PC-9 (cell line): ENCODE results near the gene CALCOCO2. TPM values are rescaled to one million over a fixed set of nuclear protein-coding genes. Genes with fewer than 3 reads are reported as not detected.

Experiments used
- BruUV-seq: library from RNA; stranded (reverse); fragments of 400-500 nt; replicated peaks from 2 replicates; lab custom pipeline; 2021; lab: Mats Ljungman, UMichigan
- CTCF ChIA-PET: fragments of 300-600 bp; sonication (Branson Sonifier 250); formaldehyde crosslinking; loops from one replicate; lab custom pipeline; 2022; ENCODE audit warnings: antibody characterized with exemption; lab: Charles Lee
- POLR2A ChIA-PET: fragments of 300-600 bp; sonication (Branson Sonifier 250); formaldehyde crosslinking; loops from one replicate; lab custom pipeline; 2022; ENCODE audit warnings: antibody characterized with exemption; ENCODE audit not compliant: unreplicated experiment; lab: Charles Lee
- DNase-seq, 2 experiments: peaks; one replicate each; pipeline versions ENCODE4 v3.0.0 to v3.0.0-alpha.2; 2015 to 2022; ENCODE audit warnings: mixed read lengths in 1 of 2
- H2AFZ ChIP-seq: fragments of 200-600 bp; sonication (generic); 2 replicates; pipeline ENCODE4 v1.8.1; 2017; ENCODE audit warnings: antibody characterized with exemption
- H3F3A ChIP-seq: fragments of 200-600 bp; sonication (generic); 2 replicates; pipeline ENCODE4 v1.8.1; 2017; ENCODE audit warnings: antibody characterized with exemption, mild to moderate bottlenecking, low read depth; ENCODE audit not compliant: insufficient read depth
- H3K27ac ChIP-seq: fragments of 200-600 bp; sonication (generic); 2 replicates; pipeline ENCODE4 v1.6.1; 2016; ENCODE audit warnings: mixed run types
- H3K27me3 ChIP-seq: fragments of 200-600 bp; sonication (generic); 2 replicates; pipeline ENCODE4 v1.6.1; 2016; ENCODE audit warnings: low read depth, mixed run types; ENCODE audit not compliant: insufficient read depth
- H3K36me3 ChIP-seq: fragments of 200-600 bp; sonication (generic); 2 replicates; pipeline ENCODE4 v1.6.1; 2016; ENCODE audit warnings: low read depth, mixed run types
- H3K4me1 ChIP-seq: fragments of 200-600 bp; sonication (generic); replicated peaks from 2 replicates; pipeline ENCODE4 v1.6.1; 2016; ENCODE audit warnings: mixed run types; ENCODE audit not compliant: insufficient read depth
- H3K4me2 ChIP-seq: fragments of 200-600 bp; sonication (generic); 2 replicates; pipeline ENCODE4 v1.6.1; 2017; ENCODE audit warnings: mixed run types
- H3K4me3 ChIP-seq: fragments of 200-600 bp; sonication (generic); 2 replicates; pipeline ENCODE4 v1.6.1; 2016; ENCODE audit warnings: mixed run types
- H3K79me2 ChIP-seq: fragments of 200-600 bp; sonication (generic); 2 replicates; pipeline ENCODE4 v1.6.1; 2017; ENCODE audit warnings: low read depth, mixed run types
- H3K9me2 ChIP-seq: fragments of 200-600 bp; sonication (generic); 2 replicates; pipeline ENCODE4 v1.8.1; 2017; ENCODE audit warnings: mild to moderate bottlenecking; ENCODE audit not compliant: insufficient read depth
- H3K9me3 ChIP-seq: fragments of 200-600 bp; sonication (generic); 2 replicates; pipeline ENCODE4 v1.8.1; 2016; ENCODE audit warnings: low read depth; ENCODE audit not compliant: insufficient read depth
- H4K20me1 ChIP-seq: fragments of 200-600 bp; sonication (generic); 2 replicates; pipeline ENCODE4 v1.8.1; 2017; ENCODE audit not compliant: insufficient read depth
- EZH2 ChIP-seq: fragments of 200-600 bp; sonication (generic); IDR thresholded peaks from 2 replicates; pipeline ENCODE4 v1.8.0; 2017; ENCODE audit warnings: antibody characterized with exemption, low read depth
- intact Hi-C: fragments of 100-400 bp; cut with micrococcal nuclease; formaldehyde crosslinking; loops from one replicate; pipeline ENCODE4 v1.10.0; 2022; ENCODE audit not compliant: unreplicated experiment
- total RNA-seq: library from RNA; stranded (reverse); gene quantifications from 2 replicates; pipeline ENCODE4 v1.2.3, GENCODE V29; 2021
- TF ChIP-seq, protein P1 (sequence below): fragments of 200-600 bp; sonication (generic); conservative IDR thresholded peaks from 2 replicates; pipeline ENCODE4 v1.6.1; 2017; ENCODE audit warnings: mixed run types, antibody characterized with exemption, mild to moderate bottlenecking, moderate library complexity

CALCOCO2 gene
- total RNA-seq, 1 experiment from 2014 or later: 95.9 TPM

DNA sequence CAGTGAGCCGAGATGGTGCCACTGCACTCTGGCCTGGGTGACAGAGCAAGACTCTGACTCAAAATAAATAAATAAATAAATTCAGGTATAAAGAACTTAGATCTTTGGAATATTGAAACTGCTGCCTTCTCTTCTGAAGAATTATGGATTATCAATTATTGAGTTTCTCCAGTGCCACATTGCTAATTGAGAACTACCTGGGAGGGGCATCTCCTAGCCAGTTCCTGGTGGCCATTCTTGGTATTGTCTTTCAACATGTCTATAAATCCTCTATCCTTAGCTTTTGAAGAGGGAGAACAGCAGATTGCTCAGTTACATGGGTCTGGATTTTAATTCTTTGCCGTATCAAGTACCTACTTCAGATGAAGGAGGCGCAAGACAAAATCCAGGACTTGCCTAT lies 29.2 kb downstream of the CALCOCO2 start:
- Histone ChIP-seq H3K36me3 (no peaks in the 10 kb centered on the region), H3K4me1 (no peaks in the 10 kb centered on the region), H3K9me2 (no peaks in the 10 kb centered on the region), H3F3A (no peaks in the 10 kb centered on the region), H4K20me1 (no peaks in the 10 kb centered on the region), H3K27ac (no peak overlapping the region), H3K9me3 (no peaks in the 10 kb centered on the region), H2AFZ (no peak overlapping the region), H3K4me2 (no peak overlapping the region), H3K4me3 (no peak overlapping the region), H3K27me3 (no peaks in the 10 kb centered on the region), H3K79me2 (no peaks in the 10 kb centered on the region)
- no TSS peak for BruUV-seq
- no peak for DNase-seq
- TF ChIP-seq, protein P1, sequence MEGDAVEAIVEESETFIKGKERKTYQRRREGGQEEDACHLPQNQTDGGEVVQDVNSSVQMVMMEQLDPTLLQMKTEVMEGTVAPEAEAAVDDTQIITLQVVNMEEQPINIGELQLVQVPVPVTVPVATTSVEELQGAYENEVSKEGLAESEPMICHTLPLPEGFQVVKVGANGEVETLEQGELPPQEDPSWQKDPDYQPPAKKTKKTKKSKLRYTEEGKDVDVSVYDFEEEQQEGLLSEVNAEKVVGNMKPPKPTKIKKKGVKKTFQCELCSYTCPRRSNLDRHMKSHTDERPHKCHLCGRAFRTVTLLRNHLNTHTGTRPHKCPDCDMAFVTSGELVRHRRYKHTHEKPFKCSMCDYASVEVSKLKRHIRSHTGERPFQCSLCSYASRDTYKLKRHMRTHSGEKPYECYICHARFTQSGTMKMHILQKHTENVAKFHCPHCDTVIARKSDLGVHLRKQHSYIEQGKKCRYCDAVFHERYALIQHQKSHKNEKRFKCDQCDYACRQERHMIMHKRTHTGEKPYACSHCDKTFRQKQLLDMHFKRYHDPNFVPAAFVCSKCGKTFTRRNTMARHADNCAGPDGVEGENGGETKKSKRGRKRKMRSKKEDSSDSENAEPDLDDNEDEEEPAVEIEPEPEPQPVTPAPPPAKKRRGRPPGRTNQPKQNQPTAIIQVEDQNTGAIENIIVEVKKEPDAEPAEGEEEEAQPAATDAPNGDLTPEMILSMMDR: 0 out of 2 replicates have a peak, but pooled peaks have one; percentile 35
- no peak for TF ChIP-seq EZH2
- intact Hi-C loops: no loop called here
- ChIA-PET POLR2A (no interaction called here), CTCF (interaction anchor here (0.6 kb wide), 1 partner anchor 40 kb away, joined by 3 read pairs; no protein-coding TSS in a partner anchor)

DNA sequence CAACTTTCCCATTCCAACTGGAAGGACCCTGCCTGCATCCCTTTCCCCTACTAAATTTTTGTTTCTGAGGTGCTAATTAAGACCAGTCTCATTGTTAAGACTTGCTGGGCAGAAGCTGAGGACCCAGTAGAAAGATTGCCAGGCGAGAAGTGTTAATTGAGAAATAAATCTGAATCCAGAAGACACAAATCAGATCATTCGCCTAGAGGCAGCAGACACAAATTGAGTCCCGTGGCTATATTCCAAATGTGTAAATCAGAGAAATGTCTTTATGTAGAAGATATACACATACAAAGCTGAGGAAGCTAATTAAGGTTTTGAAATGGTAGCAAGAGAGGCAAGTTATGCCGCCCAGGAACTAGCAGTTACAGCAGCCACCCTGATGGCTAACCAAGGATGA lies 29.6 kb downstream of the CALCOCO2 start:
- BruUV-seq: no TSS peak
- no peak overlapping the region for H3K4me2 ChIP-seq
- ChIA-PET CTCF (interaction anchor here (0.6 kb wide), 1 partner anchor 40 kb away, joined by 3 read pairs; no protein-coding TSS in a partner anchor), POLR2A (no interaction called here)
- H3K79me2 ChIP-seq: no peaks in the 10 kb centered on the region
- no peaks in the 10 kb centered on the region for H3F3A ChIP-seq
- no peaks in the 10 kb centered on the region for H3K27me3 ChIP-seq
- H3K9me3 ChIP-seq: no peaks in the 10 kb centered on the region
- no peak overlapping the region for H2AFZ ChIP-seq
- H3K27ac ChIP-seq: no peak overlapping the region
- H3K4me1 ChIP-seq: no peaks in the 10 kb centered on the region
- TF ChIP-seq, protein P1: no peak
- no peak for TF ChIP-seq EZH2
- no peak for DNase-seq
- H3K36me3 ChIP-seq: no peaks in the 10 kb centered on the region
- H3K9me2 ChIP-seq: no peaks in the 10 kb centered on the region
- intact Hi-C loops: no loop called here
- H4K20me1 ChIP-seq: no peaks in the 10 kb centered on the region
- no peak overlapping the region for H3K4me3 ChIP-seq

DNA sequence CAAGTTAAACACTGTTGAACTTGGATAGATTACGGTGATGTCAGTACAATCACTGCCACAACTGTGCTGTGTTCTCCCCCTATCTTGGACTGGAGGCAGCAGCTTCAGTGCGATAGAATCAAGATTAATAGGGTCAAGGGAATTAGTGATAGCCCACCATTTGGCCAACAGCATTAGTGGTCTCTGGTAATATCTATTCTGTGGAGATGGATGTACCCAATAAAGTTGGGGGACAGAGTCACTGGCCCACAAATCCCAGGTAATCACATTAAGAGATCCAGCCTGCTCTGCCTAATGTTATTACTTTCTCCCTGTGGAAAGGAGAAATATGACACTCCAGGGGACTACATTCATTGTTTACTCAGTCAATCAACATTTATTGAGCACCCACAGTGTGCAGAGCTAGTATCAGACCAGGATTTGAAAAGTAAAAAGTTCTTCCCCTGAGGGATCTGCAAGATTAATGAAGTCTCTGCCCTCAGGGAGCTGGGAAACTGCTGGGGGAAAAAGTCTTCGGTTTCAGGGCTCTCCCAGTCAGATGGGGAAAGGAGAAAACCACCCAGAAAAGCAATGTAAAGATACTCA lies 38.2 kb downstream of the CALCOCO2 start:
- no TSS peak for BruUV-seq
- ChIA-PET POLR2A (no interaction called here), CTCF (no interaction called here)

More for the DNA sequence above, 38.2 kb downstream of the CALCOCO2 start:
- H4K20me1 ChIP-seq: no peaks in the 10 kb centered on the region
- no peak overlapping the region for H3K4me3 ChIP-seq
- no peaks in the 10 kb centered on the region for H3K9me3 ChIP-seq
- H3F3A ChIP-seq: 0 out of 2 replicates have a peak, but pooled peaks cover 3% of the 10 kb centered on the region
- H2AFZ ChIP-seq: no peak overlapping the region
- H3K79me2 ChIP-seq: no peaks in the 10 kb centered on the region
- no peaks in the 10 kb centered on the region for H3K27me3 ChIP-seq
- TF ChIP-seq EZH2: no peak
- TF ChIP-seq, protein P1: no peak
- no peaks in the 10 kb centered on the region for H3K9me2 ChIP-seq
- no peak overlapping the region for H3K27ac ChIP-seq
- intact Hi-C loops: no loop called here
- no peaks in the 10 kb centered on the region for H3K4me1 ChIP-seq
- DNase-seq: no peak
- no peaks in the 10 kb centered on the region for H3K36me3 ChIP-seq
- no peak overlapping the region for H3K4me2 ChIP-seq
